Liver (tissue), 9 donors: ENCODE measurements around the gene GMPS. TPM values are rescaled to one million over a fixed set of nuclear protein-coding genes. Genes with fewer than 3 reads are reported as not detected.

Experiments used
- DNase-seq: peaks from one replicate; pipeline ENCODE4 v3.0.0-alpha.2; 2017; ENCODE audit warnings: low spot score
- H3K27ac ChIP-seq, 2 donors: one replicate each; pipeline ENCODE4 v1.7.0; 2013; ENCODE audit warnings: inconsistent platforms in 2 of 2, low read length in 2 of 2, control low read depth in 1 of 2, low read depth in 1 of 2, mild to moderate bottlenecking in 1 of 2
- H3K27me3 ChIP-seq, 4 donors: one replicate each; pipeline versions ENCODE4 v1.6.1 to v1.7.0; 2013; ENCODE audit warnings: low read length in 3 of 4, inconsistent platforms in 1 of 4, mild to moderate bottlenecking in 1 of 4, moderate library complexity in 1 of 4; ENCODE audit not compliant: control insufficient read depth in 4 of 4, insufficient read depth in 4 of 4
- H3K36me3 ChIP-seq, 4 donors: one replicate each; pipeline versions ENCODE4 v1.6.1 to v1.7.0; 2013; ENCODE audit warnings: low read length in 3 of 4, mild to moderate bottlenecking in 3 of 4, low read depth in 1 of 4, moderate library complexity in 1 of 4; ENCODE audit not compliant: control insufficient read depth in 4 of 4, insufficient read depth in 3 of 4
- H3K4me1 ChIP-seq, 4 donors: one replicate each; pipeline versions ENCODE4 v1.6.1 to v1.7.0; 2013; ENCODE audit warnings: low read length in 3 of 4, mild to moderate bottlenecking in 3 of 4, moderate library complexity in 1 of 4; ENCODE audit not compliant: control insufficient read depth in 4 of 4, insufficient read depth in 4 of 4
- H3K4me3 ChIP-seq, 3 donors: one replicate each; pipeline versions ENCODE4 v1.6.1 to v1.7.0; 2013; ENCODE audit warnings: low read length in 3 of 3, control low read depth in 1 of 3, low read depth in 1 of 3, mild to moderate bottlenecking in 1 of 3
- H3K9ac ChIP-seq, 2 donors: one replicate each; pipeline ENCODE4 v1.7.0; 2013; ENCODE audit warnings: low read length in 2 of 2, mild to moderate bottlenecking in 2 of 2, moderate library complexity in 2 of 2, control low read depth in 1 of 2, low read depth in 1 of 2
- H3K9me3 ChIP-seq, 4 donors: one replicate each; pipeline versions ENCODE4 v1.6.1 to v1.7.0; 2013; ENCODE audit warnings: low read length in 3 of 4; ENCODE audit not compliant: control insufficient read depth in 4 of 4
- EGR1 ChIP-seq, 2 donors: IDR thresholded peaks; 2 replicates each; pipeline ENCODE4 v1.6.1; 2016 to 2018; ENCODE audit warnings: antibody characterized with exemption in 2 of 2, low read depth in 2 of 2
- FOXA1 ChIP-seq: IDR thresholded peaks from 2 replicates; pipeline ENCODE4 v1.6.1; 2016; ENCODE audit warnings: antibody characterized with exemption
- FOXA2 ChIP-seq: IDR thresholded peaks from 2 replicates; pipeline ENCODE4 v1.6.1; 2016; ENCODE audit warnings: antibody characterized with exemption
- GABPA ChIP-seq, 2 donors: IDR thresholded peaks in 1 of 2; conservative IDR thresholded peaks in 1 of 2; 2 replicates each; pipeline ENCODE4 v1.6.1; 2016; ENCODE audit warnings: antibody characterized with exemption in 2 of 2, mild to moderate bottlenecking in 1 of 2, moderate library complexity in 1 of 2
- HNF4A ChIP-seq, 2 donors: conservative IDR thresholded peaks; 2 replicates each; pipeline ENCODE4 v1.6.1; 2016; ENCODE audit warnings: antibody characterized with exemption in 2 of 2, mild to moderate bottlenecking in 2 of 2
- HNF4G ChIP-seq: IDR thresholded peaks from 2 replicates; pipeline ENCODE4 v1.6.1; 2016; ENCODE audit warnings: antibody characterized with exemption
- JUND ChIP-seq, 2 donors: IDR thresholded peaks; 2 replicates each; pipeline ENCODE4 v1.6.1; 2016; ENCODE audit warnings: antibody characterized with exemption in 2 of 2
- NR2F2 ChIP-seq: IDR thresholded peaks from 2 replicates; pipeline ENCODE4 v1.6.1; 2016; ENCODE audit warnings: antibody characterized with exemption
- RAD21 ChIP-seq, 2 donors: IDR thresholded peaks; 2 replicates each; pipeline ENCODE4 v1.6.1; 2016; ENCODE audit warnings: antibody characterized with exemption in 2 of 2, mild to moderate bottlenecking in 2 of 2
- RXRA ChIP-seq, 2 donors: IDR thresholded peaks; 2 replicates each; pipeline ENCODE4 v1.6.1; 2017 to 2018; ENCODE audit warnings: antibody characterized with exemption in 2 of 2, mild to moderate bottlenecking in 1 of 2
- SP1 ChIP-seq: IDR thresholded peaks from 2 replicates; pipeline ENCODE4 v1.6.1; 2018; ENCODE audit warnings: antibody characterized with exemption, mild to moderate bottlenecking
- TAF1 ChIP-seq: conservative IDR thresholded peaks from 2 replicates; pipeline ENCODE4 v1.6.1; 2016; ENCODE audit warnings: antibody characterized with exemption, mild to moderate bottlenecking
- YY1 ChIP-seq: IDR thresholded peaks from 2 replicates; pipeline ENCODE4 v1.6.1; 2016; ENCODE audit warnings: antibody characterized with exemption, mild to moderate bottlenecking
- WGBS: extraction: QIAGEN DNeasy Blood & Tissue Kit; methylation state at CpG from one replicate; pipeline ENCODE4 v1.1.7; 2013; 5-methylcytosine and 5-hydroxymethylcytosine counted together
- polyA plus RNA-seq, 2 donors: library from polyadenylated mRNA; stranded (reverse) in 1 of 2; unstranded in 1 of 2; fragments of 200-250 nt in 1 of 2; fragments of >200 nt in 1 of 2; fragmentation: Nextera tagmentation in 1 of 2; extraction: Ambion mirVana in 1 of 2; gene quantifications; one replicate each; pipeline versions ENCODE4 v1.2.1 to v1.2.3, GENCODE V29; 2013 to 2015
- total RNA-seq, 2 donors: library from RNA; depleted of rRNA; stranded (reverse); fragments of >200 nt; gene quantifications; one replicate each; pipeline ENCODE4 v1.2.3, GENCODE V29; 2014
- TF ChIP-seq, protein P1 (sequence below): IDR thresholded peaks from 2 replicates; pipeline ENCODE4 v1.6.1; 2016; ENCODE audit warnings: antibody characterized with exemption, mild to moderate bottlenecking
- TF ChIP-seq, protein P2 (sequence below): fragments of 150-350 bp; IDR thresholded peaks from 2 replicates; pipeline ENCODE4 v1.5.1; 2017; ENCODE audit warnings: improper control_type of control experiment, low read depth, low read length; ENCODE audit not compliant: missing input control
- TF ChIP-seq, protein P3 (sequence below): IDR thresholded peaks from 2 replicates; pipeline ENCODE4 v1.6.1; 2016; ENCODE audit warnings: antibody characterized with exemption
- TF ChIP-seq, protein P4 (sequence below): IDR thresholded peaks from 2 replicates; pipeline ENCODE4 v1.6.1; 2016; ENCODE audit warnings: antibody characterized with exemption
- TF ChIP-seq, protein P5 (sequence below): IDR thresholded peaks from 2 replicates; pipeline ENCODE4 v1.6.1; 2016; ENCODE audit warnings: antibody characterized with exemption
- donor health status: healthy.
- donor health status: healthy.
- donor health status: healthy.
- donor health status: healthy.
- donor health status: healthy.

The GMPS gene
- total and polyA plus RNA-seq, 4 donors = 10.8 to 16.1 (median 14.8) TPM

DNA sequence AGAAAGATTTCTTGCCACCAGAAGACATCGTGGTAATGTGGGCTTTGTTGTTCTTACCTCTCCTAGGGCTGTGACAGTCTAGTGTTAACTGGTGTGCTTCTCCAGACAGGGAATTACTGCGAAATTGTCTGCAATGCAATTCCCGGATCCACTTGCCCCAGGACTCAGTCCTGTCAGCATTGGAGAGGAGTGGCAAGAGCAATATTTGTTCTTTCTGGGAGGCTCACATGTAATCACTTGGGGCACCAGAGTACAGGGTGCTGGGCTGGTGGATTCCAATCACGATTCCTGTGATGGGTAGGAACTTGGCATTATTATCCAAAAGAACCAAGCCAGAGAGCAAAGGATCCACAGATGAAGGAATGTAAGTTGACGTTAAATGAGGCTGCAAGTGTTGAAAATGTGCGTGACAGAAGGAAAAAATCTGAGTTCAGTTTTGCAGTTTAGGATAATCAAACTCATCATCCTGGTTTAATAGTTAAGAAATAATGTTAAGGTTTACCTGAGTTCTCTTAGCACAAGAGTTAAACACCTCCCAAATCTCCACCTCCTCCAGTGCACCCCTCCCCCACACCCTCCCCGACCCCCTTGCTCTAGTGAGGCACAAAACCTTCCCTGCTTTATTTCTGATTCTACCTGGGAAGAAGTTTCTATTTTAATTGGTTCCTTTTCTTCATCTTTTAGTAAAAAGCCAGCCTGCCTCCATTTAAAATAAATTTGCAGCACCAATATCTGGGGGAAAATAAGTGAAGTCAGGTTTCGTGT is 79.2 kb downstream of the GMPS start:
- H3K9ac ChIP-seq = no peak overlapping the region
- no peak overlapping the region for H3K4me3 ChIP-seq
- no peak overlapping the region for H3K27ac ChIP-seq
- TF ChIP-seq, protein P1, sequence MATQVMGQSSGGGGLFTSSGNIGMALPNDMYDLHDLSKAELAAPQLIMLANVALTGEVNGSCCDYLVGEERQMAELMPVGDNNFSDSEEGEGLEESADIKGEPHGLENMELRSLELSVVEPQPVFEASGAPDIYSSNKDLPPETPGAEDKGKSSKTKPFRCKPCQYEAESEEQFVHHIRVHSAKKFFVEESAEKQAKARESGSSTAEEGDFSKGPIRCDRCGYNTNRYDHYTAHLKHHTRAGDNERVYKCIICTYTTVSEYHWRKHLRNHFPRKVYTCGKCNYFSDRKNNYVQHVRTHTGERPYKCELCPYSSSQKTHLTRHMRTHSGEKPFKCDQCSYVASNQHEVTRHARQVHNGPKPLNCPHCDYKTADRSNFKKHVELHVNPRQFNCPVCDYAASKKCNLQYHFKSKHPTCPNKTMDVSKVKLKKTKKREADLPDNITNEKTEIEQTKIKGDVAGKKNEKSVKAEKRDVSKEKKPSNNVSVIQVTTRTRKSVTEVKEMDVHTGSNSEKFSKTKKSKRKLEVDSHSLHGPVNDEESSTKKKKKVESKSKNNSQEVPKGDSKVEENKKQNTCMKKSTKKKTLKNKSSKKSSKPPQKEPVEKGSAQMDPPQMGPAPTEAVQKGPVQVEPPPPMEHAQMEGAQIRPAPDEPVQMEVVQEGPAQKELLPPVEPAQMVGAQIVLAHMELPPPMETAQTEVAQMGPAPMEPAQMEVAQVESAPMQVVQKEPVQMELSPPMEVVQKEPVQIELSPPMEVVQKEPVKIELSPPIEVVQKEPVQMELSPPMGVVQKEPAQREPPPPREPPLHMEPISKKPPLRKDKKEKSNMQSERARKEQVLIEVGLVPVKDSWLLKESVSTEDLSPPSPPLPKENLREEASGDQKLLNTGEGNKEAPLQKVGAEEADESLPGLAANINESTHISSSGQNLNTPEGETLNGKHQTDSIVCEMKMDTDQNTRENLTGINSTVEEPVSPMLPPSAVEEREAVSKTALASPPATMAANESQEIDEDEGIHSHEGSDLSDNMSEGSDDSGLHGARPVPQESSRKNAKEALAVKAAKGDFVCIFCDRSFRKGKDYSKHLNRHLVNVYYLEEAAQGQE = no peak
- no peak for TF ChIP-seq HNF4G
- H3K4me1 ChIP-seq = no peaks in the 10 kb centered on the region
- DNase-seq = no peak
- WGBS = 71% methylated on average over 8 of the region's 8 CpGs
- no peaks in the 10 kb centered on the region for H3K36me3 ChIP-seq
- no peaks in the 10 kb centered on the region for H3K27me3 ChIP-seq
- H3K9me3 ChIP-seq = no peaks in the 10 kb centered on the region

DNA sequence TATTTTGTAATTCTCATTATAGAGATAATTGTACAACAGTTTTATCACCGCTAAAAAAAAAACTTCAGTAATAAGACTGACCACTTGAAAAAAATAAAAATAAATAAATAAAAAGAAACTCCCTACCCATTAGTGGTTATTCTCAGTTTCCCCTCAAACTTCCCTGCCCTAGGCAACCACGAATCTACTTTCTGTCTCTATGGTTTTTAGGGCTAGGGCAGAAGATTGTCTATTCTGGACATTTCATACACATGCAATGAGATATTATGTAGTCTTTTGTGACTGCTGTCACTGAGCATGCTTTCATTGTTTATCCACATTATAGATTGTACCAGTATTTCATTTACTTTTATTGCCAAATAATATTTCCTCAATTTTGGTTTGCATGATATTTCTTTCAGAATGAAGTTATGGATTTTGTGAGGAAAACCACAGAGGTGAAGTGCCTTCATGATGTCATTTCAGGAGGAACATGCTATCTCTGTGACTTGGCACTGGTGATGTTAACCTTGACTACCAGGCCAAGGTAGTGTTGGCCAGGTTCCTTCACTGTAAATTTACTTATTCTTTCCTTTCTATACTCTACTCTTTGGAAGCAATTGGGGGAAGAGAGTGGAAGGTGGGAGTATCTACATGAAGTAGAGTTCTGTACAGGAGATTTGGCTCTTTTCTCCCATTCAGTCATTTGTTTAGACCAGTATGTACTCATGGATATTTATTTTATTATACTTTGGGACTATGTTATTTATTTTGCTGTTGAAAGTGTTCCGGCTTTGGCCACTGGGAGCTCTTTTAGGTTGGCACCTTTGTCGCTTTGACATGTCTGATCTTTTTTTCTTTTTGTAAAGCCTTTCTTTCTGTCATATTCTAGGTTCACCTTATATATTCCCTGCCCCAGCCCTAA is 86.3 kb downstream of the GMPS start:
- Histone ChIP-seq H3K9ac (no peak overlapping the region), H3K27ac (no peak overlapping the region), H3K4me1 (no peaks in the 10 kb centered on the region), H3K36me3 (no peaks in the 10 kb centered on the region), H3K27me3 (no peaks in the 10 kb centered on the region), H3K4me3 (no peak overlapping the region), H3K9me3 (no peaks in the 10 kb centered on the region)
- DNase-seq = no peak
- 82% methylated on average over 4 of the region's 4 CpGs for WGBS
- TF ChIP-seq TAF1 (no peak), RAD21 (IDR thresholded peaks at IDR 0.05) (no peak), EGR1 (IDR thresholded peaks at IDR 0.05; ENCODE audit: low read depth in 2 of 2) (no peak), FOXA1 (no peak), RXRA (IDR thresholded peaks at IDR 0.05) (no peak), JUND (IDR thresholded peaks at IDR 0.05) (no peak), GABPA (IDR thresholded peaks at IDR 0.05 in 1 of 2, conservative IDR thresholded peaks at IDR 0.05 in 1 of 2) (no peak), SP1 (no peak), HNF4A (conservative IDR thresholded peaks at IDR 0.05) (no peak), FOXA2 (no peak), NR2F2 (no peak), HNF4G (no peak), YY1 (no peak)
- TF ChIP-seq, protein P2, sequence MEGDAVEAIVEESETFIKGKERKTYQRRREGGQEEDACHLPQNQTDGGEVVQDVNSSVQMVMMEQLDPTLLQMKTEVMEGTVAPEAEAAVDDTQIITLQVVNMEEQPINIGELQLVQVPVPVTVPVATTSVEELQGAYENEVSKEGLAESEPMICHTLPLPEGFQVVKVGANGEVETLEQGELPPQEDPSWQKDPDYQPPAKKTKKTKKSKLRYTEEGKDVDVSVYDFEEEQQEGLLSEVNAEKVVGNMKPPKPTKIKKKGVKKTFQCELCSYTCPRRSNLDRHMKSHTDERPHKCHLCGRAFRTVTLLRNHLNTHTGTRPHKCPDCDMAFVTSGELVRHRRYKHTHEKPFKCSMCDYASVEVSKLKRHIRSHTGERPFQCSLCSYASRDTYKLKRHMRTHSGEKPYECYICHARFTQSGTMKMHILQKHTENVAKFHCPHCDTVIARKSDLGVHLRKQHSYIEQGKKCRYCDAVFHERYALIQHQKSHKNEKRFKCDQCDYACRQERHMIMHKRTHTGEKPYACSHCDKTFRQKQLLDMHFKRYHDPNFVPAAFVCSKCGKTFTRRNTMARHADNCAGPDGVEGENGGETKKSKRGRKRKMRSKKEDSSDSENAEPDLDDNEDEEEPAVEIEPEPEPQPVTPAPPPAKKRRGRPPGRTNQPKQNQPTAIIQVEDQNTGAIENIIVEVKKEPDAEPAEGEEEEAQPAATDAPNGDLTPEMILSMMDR = no peak
- TF ChIP-seq, protein P3, sequence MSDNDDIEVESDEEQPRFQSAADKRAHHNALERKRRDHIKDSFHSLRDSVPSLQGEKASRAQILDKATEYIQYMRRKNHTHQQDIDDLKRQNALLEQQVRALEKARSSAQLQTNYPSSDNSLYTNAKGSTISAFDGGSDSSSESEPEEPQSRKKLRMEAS = no peak
- TF ChIP-seq, protein P4, sequence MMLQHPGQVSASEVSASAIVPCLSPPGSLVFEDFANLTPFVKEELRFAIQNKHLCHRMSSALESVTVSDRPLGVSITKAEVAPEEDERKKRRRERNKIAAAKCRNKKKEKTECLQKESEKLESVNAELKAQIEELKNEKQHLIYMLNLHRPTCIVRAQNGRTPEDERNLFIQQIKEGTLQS = no peak
- TF ChIP-seq, protein P5, sequence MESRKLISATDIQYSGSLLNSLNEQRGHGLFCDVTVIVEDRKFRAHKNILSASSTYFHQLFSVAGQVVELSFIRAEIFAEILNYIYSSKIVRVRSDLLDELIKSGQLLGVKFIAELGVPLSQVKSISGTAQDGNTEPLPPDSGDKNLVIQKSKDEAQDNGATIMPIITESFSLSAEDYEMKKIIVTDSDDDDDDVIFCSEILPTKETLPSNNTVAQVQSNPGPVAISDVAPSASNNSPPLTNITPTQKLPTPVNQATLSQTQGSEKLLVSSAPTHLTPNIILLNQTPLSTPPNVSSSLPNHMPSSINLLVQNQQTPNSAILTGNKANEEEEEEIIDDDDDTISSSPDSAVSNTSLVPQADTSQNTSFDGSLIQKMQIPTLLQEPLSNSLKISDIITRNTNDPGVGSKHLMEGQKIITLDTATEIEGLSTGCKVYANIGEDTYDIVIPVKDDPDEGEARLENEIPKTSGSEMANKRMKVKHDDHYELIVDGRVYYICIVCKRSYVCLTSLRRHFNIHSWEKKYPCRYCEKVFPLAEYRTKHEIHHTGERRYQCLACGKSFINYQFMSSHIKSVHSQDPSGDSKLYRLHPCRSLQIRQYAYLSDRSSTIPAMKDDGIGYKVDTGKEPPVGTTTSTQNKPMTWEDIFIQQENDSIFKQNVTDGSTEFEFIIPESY = no peak
- TF ChIP-seq, protein P1 = no peak
